Gastrocnemius medialis (tissue), 4 donors: ENCODE measurements around the gene GEMIN7.

Experiments used
- CTCF ChIP-seq, 5 experiments: fragments of 450-650 bp in 3 of 5; fragments of 200-600 bp in 2 of 5; sonication (generic) in 2 of 5; IDR thresholded peaks in 4 of 5; conservative IDR thresholded peaks in 1 of 5; 1 replicate in 4 of 5; 2 replicates in 1 of 5; pipeline ENCODE4 v1.5.1; 2016 to 2019; ENCODE audit warnings: antibody characterized with exemption in 5 of 5, mild to moderate bottlenecking in 3 of 5, moderate library complexity in 3 of 5
- POLR2A ChIP-seq, 2 donors: fragments of 450-650 bp; IDR thresholded peaks; one replicate each; pipeline ENCODE4 v1.6.1; 2017; ENCODE audit warnings: antibody characterized with exemption in 2 of 2, mild to moderate bottlenecking in 2 of 2, moderate library complexity in 2 of 2

GRCh38 chr19:45061965-45062364 lies 17.1 kb upstream of the GEMIN7 start:
- TF ChIP-seq CTCF (IDR thresholded peaks at IDR 0.05 in 4 of 5, conservative IDR thresholded peaks at IDR 0.05 in 1 of 5) (no peak), POLR2A (IDR thresholded peaks at IDR 0.05) (no peak)
